Left ventricle myocardium inferior (tissue), 1 donor: ENCODE measurements around the gene TRIM66. TPM values are rescaled to one million over a fixed set of nuclear protein-coding genes. Genes with fewer than 3 reads are reported as not detected.

Experiments used
- DNase-seq: peaks from one replicate; pipeline ENCODE4 v3.0.0-alpha.2; 2020
- H3K27ac ChIP-seq: fragments of 200-600 bp; replicated peaks from 2 replicates; pipeline ENCODE4 v1.8.0; 2021
- H3K27me3 ChIP-seq: fragments of 200-600 bp; 2 replicates; pipeline ENCODE4 v1.8.0; 2021; ENCODE audit warnings: low read depth
- H3K36me3 ChIP-seq: fragments of 200-600 bp; 2 replicates; pipeline ENCODE4 v1.8.0; 2021
- H3K4me1 ChIP-seq: fragments of 200-600 bp; 2 replicates; pipeline ENCODE4 v1.8.0; 2021
- H3K4me3 ChIP-seq: fragments of 200-600 bp; 2 replicates; pipeline ENCODE4 v1.8.0; 2021; ENCODE audit warnings: mild to moderate bottlenecking, moderate library complexity
- H3K9me3 ChIP-seq: fragments of 200-600 bp; replicated peaks from 2 replicates; pipeline ENCODE4 v1.8.0; 2021
- CTCF ChIP-seq: fragments of 200-600 bp; IDR thresholded peaks from 2 replicates; pipeline ENCODE4 v1.8.0; 2021; ENCODE audit warnings: antibody characterized with exemption, mild to moderate bottlenecking, borderline replicate concordance
- intact Hi-C: fragments of 100-400 bp; cut with micrococcal nuclease; formaldehyde crosslinking; loops from one replicate; pipeline ENCODE4 v1.11.0; 2022
- total RNA-seq: library from RNA; stranded (reverse); fragmentation: NEBNext Ultra II Directional; extraction: Animal tissue kit (Norgen Biotek cat#: 25700); gene quantifications from one replicate; pipeline ENCODE4 v1.2.1, GENCODE V29; 2021
- donor health status: DM: no; HTN: yes; CAD: no; lungs with severe emphysema.

Gene TRIM66
- total RNA-seq, 1 donor from 2014 or later = 4.1 TPM

- Histone ChIP-seq H3K27ac (peak overlapping the region; percentile 85), H3K4me3 (no peak overlapping the region), H3K36me3 (peaks cover 31% of the 10 kb centered on the region), H3K4me1 (peaks cover 97% of the 10 kb centered on the region), H3K27me3 (no peaks in the 10 kb centered on the region), H3K9me3 (no peaks in the 10 kb centered on the region)
- intact Hi-C loops = no loop called here
- peak; percentile 45 for DNase-seq
- no peak for TF ChIP-seq CTCF
These were observed 35.6 kb upstream of the TRIM66 start for GRCh38 chr11:8717876-8718753.

- H3K36me3 ChIP-seq = peaks cover 36% of the 10 kb centered on the region
These were observed 35.0 kb upstream of the TRIM66 start for GRCh38 chr11:8717544-8717875.

GRCh38 chr11:8715501-8715900 lies 33.0 kb upstream of the TRIM66 start:
- Histone ChIP-seq H3K27me3 (no peaks in the 10 kb centered on the region), H3K36me3 (peaks cover 52% of the 10 kb centered on the region), H3K4me3 (no peak overlapping the region), H3K27ac (peak overlapping the region; percentile 76), H3K9me3 (no peaks in the 10 kb centered on the region), H3K4me1 (peaks cover 71% of the 10 kb centered on the region)
- no peak for TF ChIP-seq CTCF
- intact Hi-C loops = no loop called here
- no peak for DNase-seq

More at GRCh38 chr11:8717544-8717875, 35.0 kb upstream of the TRIM66 start:
- intact Hi-C loops = no loop called here
- Histone ChIP-seq H3K9me3 (no peaks in the 10 kb centered on the region), H3K27me3 (no peaks in the 10 kb centered on the region), H3K27ac (peak overlapping the region; percentile 76), H3K4me1 (peaks cover 91% of the 10 kb centered on the region), H3K4me3 (no peak overlapping the region)
- no peak for DNase-seq
- no peak for TF ChIP-seq CTCF

- no peaks in the 10 kb centered on the region for H3K27me3 ChIP-seq
These were observed 32.3 kb upstream of the TRIM66 start for GRCh38 chr11:8714622-8715225.

More at GRCh38 chr11:8714622-8715225, 32.3 kb upstream of the TRIM66 start:
- no peak for TF ChIP-seq CTCF
- Histone ChIP-seq H3K9me3 (no peaks in the 10 kb centered on the region), H3K4me3 (no peak overlapping the region), H3K36me3 (peaks cover 52% of the 10 kb centered on the region), H3K27ac (peak overlapping the region; percentile 76), H3K4me1 (peaks cover 70% of the 10 kb centered on the region)
- intact Hi-C loops = no loop called here
- no peak for DNase-seq
